Skeletal muscle satellite cell (primary cell): ENCODE results near the gene TRIM33.

Experiments used
- H3K27me3 ChIP-seq: 2 replicates; pipeline ENCODE4 v1.7.0; 2013; ENCODE audit warnings: low read length; ENCODE audit not compliant: control insufficient read depth, insufficient read depth
- H3K36me3 ChIP-seq: 2 replicates; pipeline ENCODE4 v1.7.0; 2013; ENCODE audit warnings: mild to moderate bottlenecking, control low read depth, low read length; ENCODE audit not compliant: insufficient read depth
- H3K4me1 ChIP-seq: 2 replicates; pipeline ENCODE4 v1.7.0; 2013; ENCODE audit warnings: low read length; ENCODE audit not compliant: control insufficient read depth, insufficient read depth
- H3K4me2 ChIP-seq: 2 replicates; pipeline ENCODE4 v1.7.0; 2013; ENCODE audit warnings: mild to moderate bottlenecking, low read length
- H3K4me3 ChIP-seq: 2 replicates; pipeline ENCODE4 v1.7.0; 2013; ENCODE audit warnings: low read length
- H3K9ac ChIP-seq: 2 replicates; pipeline ENCODE4 v1.7.0; 2013; ENCODE audit warnings: mild to moderate bottlenecking, low read depth, low read length, moderate library complexity
- H3K9me3 ChIP-seq: replicated peaks from 2 replicates; pipeline ENCODE4 v1.7.0; 2013; ENCODE audit warnings: mild to moderate bottlenecking, control low read depth, low read length

The TRIM33 gene

GRCh38 chr1:114509596-114510273, 1.3 kb downstream of the TRIM33 start:
- H3K9ac ChIP-seq = peak overlapping the region; percentile 95
- H3K27me3 ChIP-seq = peaks cover 3% of the 10 kb centered on the region
- H3K9me3 ChIP-seq = no peaks in the 10 kb centered on the region
- peak overlapping the region; percentile 99 for H3K4me2 ChIP-seq
- H3K4me1 ChIP-seq = peaks cover 16% of the 10 kb centered on the region
- peak overlapping the region; percentile 97 for H3K4me3 ChIP-seq
- no peaks in the 10 kb centered on the region for H3K36me3 ChIP-seq

GRCh38 chr1:114508386-114508898, 2.6 kb downstream of the TRIM33 start:
- Histone ChIP-seq H3K27me3 (no peaks in the 10 kb centered on the region), H3K4me3 (peak overlapping the region; percentile 97), H3K9me3 (no peaks in the 10 kb centered on the region), H3K9ac (no peak overlapping the region), H3K4me2 (peak overlapping the region; percentile 99), H3K4me1 (peaks cover 16% of the 10 kb centered on the region), H3K36me3 (no peaks in the 10 kb centered on the region)

DNA sequence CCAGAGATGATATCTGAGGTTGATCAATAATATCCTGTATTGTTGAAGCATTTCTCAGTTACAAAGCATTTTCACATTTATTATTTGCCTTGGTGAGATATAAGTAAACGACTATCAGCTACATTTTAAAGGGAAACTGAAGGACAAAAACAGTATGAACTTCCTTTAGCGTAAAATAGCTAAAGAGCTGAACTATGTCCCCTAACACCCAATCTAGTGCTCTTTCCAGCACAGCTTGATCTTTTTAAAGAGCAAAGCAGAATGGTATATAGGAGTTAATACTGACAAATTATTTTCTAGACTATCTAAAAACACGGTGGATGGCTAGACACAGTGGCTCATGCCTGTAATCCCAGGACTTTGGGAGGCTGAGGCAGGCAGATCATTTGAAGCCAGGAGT, 3.5 kb downstream of the TRIM33 start:
- H3K36me3 ChIP-seq = no peaks in the 10 kb centered on the region
- no peaks in the 10 kb centered on the region for H3K27me3 ChIP-seq
- no peaks in the 10 kb centered on the region for H3K9me3 ChIP-seq
- H3K4me2 ChIP-seq = peak overlapping the region; percentile 14
- H3K4me3 ChIP-seq = no peak overlapping the region
- peaks cover 16% of the 10 kb centered on the region for H3K4me1 ChIP-seq
- H3K9ac ChIP-seq = no peak overlapping the region

DNA sequence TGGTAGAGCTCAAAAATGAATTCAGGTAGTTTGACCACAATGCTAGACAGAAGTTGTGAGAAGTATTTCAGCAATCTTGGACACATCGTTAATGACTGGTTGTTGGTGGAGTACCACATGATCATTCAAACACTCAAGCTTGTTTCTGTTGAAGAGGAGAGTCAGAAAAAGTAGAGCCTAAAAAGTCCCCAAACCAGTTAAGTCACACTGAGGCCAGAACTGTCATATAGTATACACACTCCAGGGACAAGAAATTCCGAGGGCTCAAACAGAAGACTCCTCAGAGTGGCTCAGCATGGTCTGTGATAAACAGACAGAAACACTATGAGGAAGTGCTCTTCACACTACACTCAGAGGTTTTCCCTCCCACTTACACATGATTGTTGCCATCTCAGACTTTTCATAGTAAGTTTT, 5.8 kb downstream of the TRIM33 start:
- Histone ChIP-seq H3K4me2 (no peak overlapping the region), H3K36me3 (no peaks in the 10 kb centered on the region), H3K4me3 (no peak overlapping the region), H3K9me3 (no peaks in the 10 kb centered on the region), H3K27me3 (no peaks in the 10 kb centered on the region), H3K4me1 (peaks cover 16% of the 10 kb centered on the region), H3K9ac (no peak overlapping the region)

DNA sequence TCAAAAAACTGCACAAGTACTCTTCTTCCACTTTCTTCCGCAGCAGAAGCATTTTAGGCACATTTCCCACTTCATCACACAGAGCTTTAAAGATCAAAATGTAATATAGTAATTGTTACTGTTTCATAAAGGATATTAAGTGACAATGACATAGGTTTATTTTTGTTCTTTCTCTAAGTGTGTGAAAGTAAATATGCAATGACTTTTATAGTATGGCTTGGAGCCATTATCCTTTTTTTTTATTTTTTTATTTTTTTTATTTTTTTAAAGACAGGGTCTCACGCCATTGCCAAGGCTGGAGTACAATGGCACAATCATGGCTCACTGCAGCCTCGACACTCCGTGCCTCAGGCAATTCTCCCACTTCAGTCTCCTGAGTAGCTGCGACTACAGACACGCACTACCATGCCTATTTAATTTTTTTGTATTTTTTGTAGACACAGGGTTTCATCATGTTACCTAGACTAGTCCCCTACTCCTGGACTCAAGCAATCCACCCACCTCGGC, 7.0 kb downstream of the TRIM33 start:
- no peaks in the 10 kb centered on the region for H3K36me3 ChIP-seq
- peaks cover 8% of the 10 kb centered on the region for H3K4me1 ChIP-seq
- H3K9ac ChIP-seq = no peak overlapping the region
- no peak overlapping the region for H3K4me2 ChIP-seq
- H3K9me3 ChIP-seq = no peaks in the 10 kb centered on the region
- H3K4me3 ChIP-seq = no peak overlapping the region
- H3K27me3 ChIP-seq = no peaks in the 10 kb centered on the region

DNA sequence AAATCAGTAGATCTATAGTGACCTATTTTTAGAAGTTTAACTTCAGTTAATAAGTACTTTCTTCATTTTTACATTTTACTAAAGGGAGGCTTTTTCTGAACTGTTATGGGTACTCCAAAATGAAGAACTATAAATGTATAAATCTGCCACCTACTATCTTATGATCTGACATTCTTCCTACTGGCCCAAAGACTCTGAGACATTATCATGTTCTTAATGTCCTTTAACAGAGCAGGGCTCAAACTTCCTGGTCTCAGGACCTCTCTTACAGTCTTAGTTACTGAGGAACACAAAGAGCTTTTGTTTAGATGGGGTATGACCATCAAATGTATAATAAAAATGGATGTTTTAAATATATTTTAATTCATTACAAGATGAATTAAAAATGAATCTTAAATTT, 8.9 kb downstream of the TRIM33 start:
- Histone ChIP-seq H3K4me2 (no peak overlapping the region), H3K4me3 (no peak overlapping the region), H3K27me3 (no peaks in the 10 kb centered on the region), H3K9ac (no peak overlapping the region), H3K4me1 (no peaks in the 10 kb centered on the region), H3K9me3 (no peaks in the 10 kb centered on the region), H3K36me3 (no peaks in the 10 kb centered on the region)

DNA sequence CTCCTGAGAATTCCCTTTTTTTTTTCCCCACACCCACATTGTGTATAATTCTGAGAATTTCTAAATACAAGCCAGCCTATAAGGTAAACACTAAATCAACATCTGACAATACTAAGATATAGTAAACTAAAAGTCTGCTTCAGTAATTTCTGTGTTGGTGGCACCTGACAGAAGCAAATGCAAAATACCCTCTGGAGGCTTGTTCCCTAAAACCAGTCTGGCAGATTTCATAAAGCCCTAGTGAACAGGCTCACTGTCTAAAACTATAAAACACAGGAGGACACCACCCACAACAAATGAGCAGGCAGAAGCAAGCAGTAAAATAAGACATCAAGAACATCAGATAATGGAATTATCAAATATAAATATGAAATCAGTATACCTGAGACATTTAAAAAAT, 11.5 kb downstream of the TRIM33 start:
- Histone ChIP-seq H3K4me2 (no peak overlapping the region), H3K36me3 (no peaks in the 10 kb centered on the region), H3K4me1 (no peaks in the 10 kb centered on the region), H3K9me3 (no peaks in the 10 kb centered on the region), H3K9ac (no peak overlapping the region), H3K27me3 (no peaks in the 10 kb centered on the region), H3K4me3 (no peak overlapping the region)

DNA sequence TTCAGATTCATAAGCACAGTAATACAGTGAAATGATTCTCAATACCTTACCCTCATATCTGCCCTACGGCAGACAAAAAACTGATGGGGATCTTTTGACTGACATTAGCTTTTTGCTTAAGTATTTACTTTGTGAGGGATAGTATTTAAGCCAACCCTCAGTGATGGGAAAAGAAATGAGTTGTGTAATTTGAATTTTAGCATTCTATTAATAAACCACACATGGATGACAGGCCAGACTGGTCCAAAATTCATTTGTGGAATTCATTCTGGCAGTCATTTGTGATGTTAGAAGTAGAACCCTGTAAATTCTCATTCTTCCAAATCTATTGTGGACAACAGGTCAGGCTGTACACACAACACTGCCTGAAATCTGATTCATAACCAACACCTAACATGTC, 14.9 kb downstream of the TRIM33 start:
- no peak overlapping the region for H3K4me2 ChIP-seq
- no peak overlapping the region for H3K4me3 ChIP-seq
- no peaks in the 10 kb centered on the region for H3K4me1 ChIP-seq
- no peaks in the 10 kb centered on the region for H3K9me3 ChIP-seq
- H3K9ac ChIP-seq = no peak overlapping the region
- H3K36me3 ChIP-seq = peaks cover 7% of the 10 kb centered on the region
- H3K27me3 ChIP-seq = no peaks in the 10 kb centered on the region

- H3K4me2 ChIP-seq = no peak overlapping the region
- H3K4me1 ChIP-seq = no peaks in the 10 kb centered on the region
- H3K36me3 ChIP-seq = peaks cover 7% of the 10 kb centered on the region
Observed at GRCh38 chr1:114495486-114495885, 15.5 kb downstream of the TRIM33 start.

GRCh38 chr1:114492978-114493377, 18.0 kb downstream of the TRIM33 start:
- Histone ChIP-seq H3K9ac (no peak overlapping the region), H3K4me2 (no peak overlapping the region), H3K4me1 (no peaks in the 10 kb centered on the region), H3K4me3 (no peak overlapping the region), H3K36me3 (peaks cover 7% of the 10 kb centered on the region), H3K9me3 (no peaks in the 10 kb centered on the region), H3K27me3 (no peaks in the 10 kb centered on the region)

More at GRCh38 chr1:114495486-114495885, 15.5 kb downstream of the TRIM33 start:
- H3K9ac ChIP-seq = no peak overlapping the region
- no peaks in the 10 kb centered on the region for H3K9me3 ChIP-seq
- H3K4me3 ChIP-seq = no peak overlapping the region
- no peaks in the 10 kb centered on the region for H3K27me3 ChIP-seq

- Histone ChIP-seq H3K4me1 (no peaks in the 10 kb centered on the region), H3K4me2 (no peak overlapping the region), H3K36me3 (peaks cover 7% of the 10 kb centered on the region), H3K9me3 (no peaks in the 10 kb centered on the region), H3K27me3 (no peaks in the 10 kb centered on the region), H3K9ac (no peak overlapping the region), H3K4me3 (no peak overlapping the region)
Observed at GRCh38 chr1:114490274-114490693, 20.7 kb downstream of the TRIM33 start.

GRCh38 chr1:114488739-114489138, 22.3 kb downstream of the TRIM33 start:
- H3K9me3 ChIP-seq = no peaks in the 10 kb centered on the region
- H3K4me2 ChIP-seq = no peak overlapping the region
- no peak overlapping the region for H3K9ac ChIP-seq
- H3K4me3 ChIP-seq = no peak overlapping the region
- no peaks in the 10 kb centered on the region for H3K4me1 ChIP-seq
- H3K27me3 ChIP-seq = no peaks in the 10 kb centered on the region
- peaks cover 7% of the 10 kb centered on the region for H3K36me3 ChIP-seq
